ENCODE measurements around the gene ASCL5.

DNA sequence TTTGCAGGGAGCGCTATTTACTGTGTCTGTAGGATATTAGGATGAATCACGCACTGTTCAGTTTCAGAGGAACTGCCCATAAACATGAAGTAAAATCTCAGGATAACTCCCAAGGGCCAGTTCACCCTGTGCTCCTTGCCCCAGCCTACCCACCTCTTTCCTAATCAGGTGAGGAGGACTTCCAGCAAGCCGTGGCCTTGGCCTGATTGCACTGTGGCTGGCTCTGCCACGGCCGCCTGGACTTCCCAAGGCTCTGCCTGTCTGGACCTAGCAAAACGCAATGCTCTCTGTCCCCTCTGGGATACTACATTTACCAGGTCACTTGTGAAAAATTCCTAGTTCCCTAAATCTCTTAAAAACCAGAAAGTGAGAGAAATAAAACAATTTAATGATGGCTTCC is 7.4 kb upstream of the ASCL5 start:
- TF ChIP-seq POLR2A (IDR thresholded peaks at IDR 0.05; ENCODE audit: low read length) (no peak), GATA1 (IDR thresholded peaks at IDR 0.05; ENCODE audit: low read depth, low read length) (no peak)

Data from erythroblast (primary cell).